C4-2B (cell line): ENCODE measurements around the gene NELL1.

Experiments
- H3K27ac ChIP-seq: fragments of 450-650 bp; 2 replicates; pipeline ENCODE4 v1.5.1; 2017
- CTCF ChIP-seq: fragments of 450-650 bp; conservative IDR thresholded peaks from 2 replicates; pipeline ENCODE4 v1.5.1; 2017; ENCODE audit warnings: mild to moderate bottlenecking
- ZFX ChIP-seq: fragments of 450-650 bp; IDR thresholded peaks from 2 replicates; pipeline ENCODE4 v1.6.1; 2017

Gene NELL1

GRCh38 chr11:20865161-20865560, 195.8 kb downstream of the NELL1 start:
- TF ChIP-seq ZFX (no peak), CTCF (no peak)
- no peak overlapping the region for H3K27ac ChIP-seq

- no peak overlapping the region for H3K27ac ChIP-seq
- TF ChIP-seq ZFX (no peak), CTCF (no peak)
Observed at GRCh38 chr11:20869123-20869522, 199.7 kb downstream of the NELL1 start.

GRCh38 chr11:20873054-20873453, 203.7 kb downstream of the NELL1 start:
- H3K27ac ChIP-seq: no peak overlapping the region
- TF ChIP-seq ZFX: no peak
- peak; percentile 72 for TF ChIP-seq CTCF

- H3K27ac ChIP-seq: no peak overlapping the region
- TF ChIP-seq ZFX (no peak), CTCF (peak; percentile 9; the same call in 1 of the 2 replicates)
Observed at GRCh38 chr11:20874358-20874757, 205.0 kb downstream of the NELL1 start.

- no peak overlapping the region for H3K27ac ChIP-seq
- TF ChIP-seq CTCF (no peak), ZFX (no peak)
Observed at GRCh38 chr11:20875889-20876288, 206.5 kb downstream of the NELL1 start.

- no peak for TF ChIP-seq ZFX
- TF ChIP-seq CTCF: no peak
- H3K27ac ChIP-seq: no peak overlapping the region
Observed at GRCh38 chr11:20876738-20877137, 207.4 kb downstream of the NELL1 start.

GRCh38 chr11:20880094-20880493, 210.7 kb downstream of the NELL1 start:
- no peak for TF ChIP-seq CTCF
- no peak for TF ChIP-seq ZFX
- no peak overlapping the region for H3K27ac ChIP-seq
